Measurements from ENCODE around the gene CLEC18A. TPM values are rescaled to one million over a fixed set of nuclear protein-coding genes. Genes with fewer than 3 reads are reported as not detected.

CLEC18A gene
- total and polyA plus RNA-seq, 2 experiments from 2014 or later = 0.13 to 0.90 TPM

DNA sequence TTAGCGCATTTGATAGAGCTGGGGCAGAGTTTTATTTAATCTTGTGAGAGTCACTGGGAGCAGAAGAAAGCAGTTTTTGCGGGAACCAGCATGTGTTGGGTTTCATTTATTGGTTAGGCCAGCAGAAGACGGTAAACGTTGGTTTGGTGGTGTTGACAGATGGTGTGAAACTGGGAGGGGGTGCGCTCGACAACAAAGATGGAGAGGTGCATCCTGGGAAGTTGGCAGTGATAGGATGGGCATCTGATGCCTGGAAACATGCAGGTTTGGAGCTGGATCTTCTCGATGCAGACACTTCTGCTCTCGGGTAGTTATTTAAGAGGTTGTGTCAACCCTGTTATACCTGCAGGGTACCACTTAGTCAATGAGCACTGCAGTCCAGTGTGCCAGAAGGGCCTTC is 24.9 kb upstream of the CLEC18A start:
- Histone ChIP-seq H3K4me3 (no peak overlapping the region), H3F3A (replicated peaks; ENCODE audit: low read depth) (no peaks in the 10 kb centered on the region), H3K4me2 (no peak overlapping the region), H4K20me1 (replicated peaks; ENCODE audit: insufficient read depth) (no peaks in the 10 kb centered on the region), H3K27me3 (ENCODE audit: insufficient read depth) (no peaks in the 10 kb centered on the region), H3K9me2 (ENCODE audit: insufficient read depth) (no peaks in the 10 kb centered on the region), H2AFZ (no peak overlapping the region), H3K27ac (ENCODE audit: low read depth) (no peak overlapping the region), H3K79me2 (replicated peaks; ENCODE audit: insufficient read depth) (no peaks in the 10 kb centered on the region), H3K36me3 (ENCODE audit: insufficient read depth) (no peaks in the 10 kb centered on the region), H3K4me1 (ENCODE audit: insufficient read depth) (peaks cover 8% of the 10 kb centered on the region; the same call in 1 of the 2 replicates)
- no peak for ATAC-seq
- H3K4me3 Mint-ChIP-seq = no peak overlapping the region
- no peaks in the 10 kb centered on the region for H3K9me3 Mint-ChIP-seq
- TF ChIP-seq ZNF114 (CRISPR knock-in tag; IDR thresholded peaks at IDR 0.05) (no peak), POLR2AphosphoS5 (IDR thresholded peaks at IDR 0.05; ENCODE audit: low read depth) (no peak), NANOG (IDR thresholded peaks at IDR 0.05; ENCODE audit: borderline replicate concordance) (no peak), ZNF462 (CRISPR knock-in tag; IDR thresholded peaks at IDR 0.05) (no peak), EZH2phosphoT487 (IDR thresholded peaks at IDR 0.05; ENCODE audit: unreplicated experiment) (no peak), CREB1 (CRISPR knock-in tag; IDR thresholded peaks at IDR 0.05; ENCODE audit: low read depth) (no peak), JUNB (IDR thresholded peaks at IDR 0.05; ENCODE audit: unreplicated experiment) (no peak), ZNF331 (CRISPR knock-in tag; IDR thresholded peaks at IDR 0.05; ENCODE audit: low read depth) (no peak), STAT1 (IDR thresholded peaks at IDR 0.05; ENCODE audit: unreplicated experiment) (no peak), EZH2 (IDR thresholded peaks at IDR 0.05; ENCODE audit: low read depth, unreplicated experiment) (no peak)
- TF ChIP-seq, protein P1, sequence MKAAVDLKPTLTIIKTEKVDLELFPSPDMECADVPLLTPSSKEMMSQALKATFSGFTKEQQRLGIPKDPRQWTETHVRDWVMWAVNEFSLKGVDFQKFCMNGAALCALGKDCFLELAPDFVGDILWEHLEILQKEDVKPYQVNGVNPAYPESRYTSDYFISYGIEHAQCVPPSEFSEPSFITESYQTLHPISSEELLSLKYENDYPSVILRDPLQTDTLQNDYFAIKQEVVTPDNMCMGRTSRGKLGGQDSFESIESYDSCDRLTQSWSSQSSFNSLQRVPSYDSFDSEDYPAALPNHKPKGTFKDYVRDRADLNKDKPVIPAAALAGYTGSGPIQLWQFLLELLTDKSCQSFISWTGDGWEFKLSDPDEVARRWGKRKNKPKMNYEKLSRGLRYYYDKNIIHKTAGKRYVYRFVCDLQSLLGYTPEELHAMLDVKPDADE (IDR thresholded peaks at IDR 0.05) = no peak
- TF ChIP-seq, protein P2, sequence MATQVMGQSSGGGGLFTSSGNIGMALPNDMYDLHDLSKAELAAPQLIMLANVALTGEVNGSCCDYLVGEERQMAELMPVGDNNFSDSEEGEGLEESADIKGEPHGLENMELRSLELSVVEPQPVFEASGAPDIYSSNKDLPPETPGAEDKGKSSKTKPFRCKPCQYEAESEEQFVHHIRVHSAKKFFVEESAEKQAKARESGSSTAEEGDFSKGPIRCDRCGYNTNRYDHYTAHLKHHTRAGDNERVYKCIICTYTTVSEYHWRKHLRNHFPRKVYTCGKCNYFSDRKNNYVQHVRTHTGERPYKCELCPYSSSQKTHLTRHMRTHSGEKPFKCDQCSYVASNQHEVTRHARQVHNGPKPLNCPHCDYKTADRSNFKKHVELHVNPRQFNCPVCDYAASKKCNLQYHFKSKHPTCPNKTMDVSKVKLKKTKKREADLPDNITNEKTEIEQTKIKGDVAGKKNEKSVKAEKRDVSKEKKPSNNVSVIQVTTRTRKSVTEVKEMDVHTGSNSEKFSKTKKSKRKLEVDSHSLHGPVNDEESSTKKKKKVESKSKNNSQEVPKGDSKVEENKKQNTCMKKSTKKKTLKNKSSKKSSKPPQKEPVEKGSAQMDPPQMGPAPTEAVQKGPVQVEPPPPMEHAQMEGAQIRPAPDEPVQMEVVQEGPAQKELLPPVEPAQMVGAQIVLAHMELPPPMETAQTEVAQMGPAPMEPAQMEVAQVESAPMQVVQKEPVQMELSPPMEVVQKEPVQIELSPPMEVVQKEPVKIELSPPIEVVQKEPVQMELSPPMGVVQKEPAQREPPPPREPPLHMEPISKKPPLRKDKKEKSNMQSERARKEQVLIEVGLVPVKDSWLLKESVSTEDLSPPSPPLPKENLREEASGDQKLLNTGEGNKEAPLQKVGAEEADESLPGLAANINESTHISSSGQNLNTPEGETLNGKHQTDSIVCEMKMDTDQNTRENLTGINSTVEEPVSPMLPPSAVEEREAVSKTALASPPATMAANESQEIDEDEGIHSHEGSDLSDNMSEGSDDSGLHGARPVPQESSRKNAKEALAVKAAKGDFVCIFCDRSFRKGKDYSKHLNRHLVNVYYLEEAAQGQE (IDR thresholded peaks at IDR 0.05; ENCODE audit: unreplicated experiment) = no peak
- peaks cover 7% of the 10 kb centered on the region for H3K36me3 Mint-ChIP-seq (ENCODE audit: low read depth)
- H3K4me1 Mint-ChIP-seq = peaks cover 33% of the 10 kb centered on the region
- peaks cover 3% of the 10 kb centered on the region for H3K27me3 Mint-ChIP-seq (ENCODE audit: insufficient read depth, low read depth, poor library complexity)
- no peak overlapping the region for H3K27ac Mint-ChIP-seq
- DNase-seq (ENCODE audit: low spot score) = no peak
